T47D (cell line): Measurements from ENCODE around the gene LRPPRC.

ENCODE experiments used
- DNase-seq, 2 experiments: peaks; one replicate each; pipeline versions ENCODE4 v3.0.0 to v3.0.0-alpha.2; 2011 to 2012; ENCODE audit warnings: low read depth in 1 of 2, low spot score in 1 of 2
- JUND ChIP-seq: IDR thresholded peaks from 2 replicates; pipeline ENCODE4 v1.6.1; 2012; ENCODE audit warnings: low read depth
- in situ Hi-C: cut with HindIII; loops from 2 replicates; pipeline ENCODE4 v1.10.0; 2016; ENCODE audit warnings: low sequenced_read_pairs, low pct_unique_long_range_greater_than_20kb

The LRPPRC gene

GRCh38 chr2:43838560-43839267 is 157.1 kb downstream of the LRPPRC start, which contains the start of the genes ABCG5 and ABCG8:
Gene ABCG5, minus strand, starts transcription at chr2:43838839. Its CDS starts 160 bp downstream, at chr2:43838679.
Gene ABCG8, plus strand, starts transcription at chr2:43838971. Its CDS starts 83 bp downstream, at chr2:43839054.
- DNase-seq: no peak
- in situ Hi-C loops: no loop called here
- TF ChIP-seq JUND: no peak

- in situ Hi-C loops: no loop called here
- TF ChIP-seq JUND: no peak
- DNase-seq: no peak
Measured at GRCh38 chr2:43837831-43838559, 157.8 kb downstream of the LRPPRC start.

- no peak for TF ChIP-seq JUND
- in situ Hi-C loops: no loop called here
- no peak for DNase-seq
Measured at GRCh38 chr2:43837033-43837432, 158.8 kb downstream of the LRPPRC start.
